Coronary artery (tissue), 2 donors: Measurements from ENCODE around the gene KRTAP10-3.

Experiments used
- DNase-seq: peaks from one replicate; pipeline ENCODE4 v3.0.0-alpha.2; 2017; ENCODE audit warnings: low spot score
- H3K27ac ChIP-seq, 2 donors: fragments of 200-600 bp; sonication (generic); one replicate each; pipeline ENCODE4 v1.5.1; 2016 to 2019
- H3K4me3 ChIP-seq: fragments of 200-600 bp; sonication (generic); 2 replicates; pipeline ENCODE4 v1.5.1; 2016; ENCODE audit warnings: mild to moderate bottlenecking, moderate library complexity
- TF ChIP-seq, protein P1 (sequence below): fragments of 200-600 bp; sonication (generic); IDR thresholded peaks from one replicate; pipeline ENCODE4 v1.5.1; 2019; ENCODE audit warnings: antibody characterized with exemption

Gene KRTAP10-3

DNA sequence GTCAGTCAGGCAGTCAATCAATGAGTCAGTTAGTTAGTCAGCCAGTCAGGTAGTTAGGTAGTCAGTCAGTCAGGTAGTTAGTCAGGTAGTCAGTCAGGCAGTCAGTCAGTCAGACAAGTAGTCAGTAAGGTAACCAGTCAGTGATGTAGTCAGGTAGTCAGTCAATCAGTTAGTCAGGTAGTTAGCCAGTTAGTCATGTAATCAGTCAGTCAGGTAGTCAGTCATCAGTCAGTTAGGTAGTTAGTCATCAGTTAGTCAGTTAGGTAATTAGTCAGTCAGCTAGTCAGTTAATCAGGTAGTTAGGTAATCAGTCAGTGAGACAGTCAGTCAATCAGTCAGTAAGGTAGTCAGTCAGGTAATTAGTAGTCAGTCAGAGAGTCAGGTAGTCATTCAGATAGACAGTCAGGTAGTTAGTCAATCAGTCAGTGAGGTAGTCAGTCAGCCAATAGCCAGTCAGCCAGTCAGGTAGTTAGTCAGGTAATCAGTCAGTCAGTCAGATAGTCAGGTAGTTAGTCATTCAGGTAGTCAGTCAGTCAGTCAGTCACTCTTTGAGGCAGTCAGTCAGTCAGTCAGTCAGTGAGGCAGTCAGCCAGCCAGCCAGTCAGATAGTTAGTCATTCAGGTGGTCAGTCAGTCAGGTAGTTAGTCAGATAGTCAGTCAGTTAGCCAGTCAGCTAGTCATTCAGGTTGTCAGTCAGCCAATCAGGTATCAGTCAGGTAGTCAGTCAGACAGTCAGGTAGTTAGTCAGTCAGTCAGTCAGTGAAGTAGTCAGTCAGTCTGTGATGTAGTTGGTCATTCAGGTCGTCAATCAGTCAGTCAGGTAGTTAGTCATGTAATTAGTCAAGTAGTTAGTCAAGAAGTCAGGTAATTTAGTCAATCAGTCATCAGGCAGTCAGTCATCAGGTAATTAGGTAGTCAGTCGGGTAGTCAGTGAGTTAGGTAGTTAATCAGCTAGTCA, 33.9 kb downstream of the KRTAP10-3 start:
- H3K27ac ChIP-seq: no peak overlapping the region
- no peak overlapping the region for H3K4me3 ChIP-seq
- TF ChIP-seq, protein P1, sequence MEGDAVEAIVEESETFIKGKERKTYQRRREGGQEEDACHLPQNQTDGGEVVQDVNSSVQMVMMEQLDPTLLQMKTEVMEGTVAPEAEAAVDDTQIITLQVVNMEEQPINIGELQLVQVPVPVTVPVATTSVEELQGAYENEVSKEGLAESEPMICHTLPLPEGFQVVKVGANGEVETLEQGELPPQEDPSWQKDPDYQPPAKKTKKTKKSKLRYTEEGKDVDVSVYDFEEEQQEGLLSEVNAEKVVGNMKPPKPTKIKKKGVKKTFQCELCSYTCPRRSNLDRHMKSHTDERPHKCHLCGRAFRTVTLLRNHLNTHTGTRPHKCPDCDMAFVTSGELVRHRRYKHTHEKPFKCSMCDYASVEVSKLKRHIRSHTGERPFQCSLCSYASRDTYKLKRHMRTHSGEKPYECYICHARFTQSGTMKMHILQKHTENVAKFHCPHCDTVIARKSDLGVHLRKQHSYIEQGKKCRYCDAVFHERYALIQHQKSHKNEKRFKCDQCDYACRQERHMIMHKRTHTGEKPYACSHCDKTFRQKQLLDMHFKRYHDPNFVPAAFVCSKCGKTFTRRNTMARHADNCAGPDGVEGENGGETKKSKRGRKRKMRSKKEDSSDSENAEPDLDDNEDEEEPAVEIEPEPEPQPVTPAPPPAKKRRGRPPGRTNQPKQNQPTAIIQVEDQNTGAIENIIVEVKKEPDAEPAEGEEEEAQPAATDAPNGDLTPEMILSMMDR: no peak
- no peak for DNase-seq

DNA sequence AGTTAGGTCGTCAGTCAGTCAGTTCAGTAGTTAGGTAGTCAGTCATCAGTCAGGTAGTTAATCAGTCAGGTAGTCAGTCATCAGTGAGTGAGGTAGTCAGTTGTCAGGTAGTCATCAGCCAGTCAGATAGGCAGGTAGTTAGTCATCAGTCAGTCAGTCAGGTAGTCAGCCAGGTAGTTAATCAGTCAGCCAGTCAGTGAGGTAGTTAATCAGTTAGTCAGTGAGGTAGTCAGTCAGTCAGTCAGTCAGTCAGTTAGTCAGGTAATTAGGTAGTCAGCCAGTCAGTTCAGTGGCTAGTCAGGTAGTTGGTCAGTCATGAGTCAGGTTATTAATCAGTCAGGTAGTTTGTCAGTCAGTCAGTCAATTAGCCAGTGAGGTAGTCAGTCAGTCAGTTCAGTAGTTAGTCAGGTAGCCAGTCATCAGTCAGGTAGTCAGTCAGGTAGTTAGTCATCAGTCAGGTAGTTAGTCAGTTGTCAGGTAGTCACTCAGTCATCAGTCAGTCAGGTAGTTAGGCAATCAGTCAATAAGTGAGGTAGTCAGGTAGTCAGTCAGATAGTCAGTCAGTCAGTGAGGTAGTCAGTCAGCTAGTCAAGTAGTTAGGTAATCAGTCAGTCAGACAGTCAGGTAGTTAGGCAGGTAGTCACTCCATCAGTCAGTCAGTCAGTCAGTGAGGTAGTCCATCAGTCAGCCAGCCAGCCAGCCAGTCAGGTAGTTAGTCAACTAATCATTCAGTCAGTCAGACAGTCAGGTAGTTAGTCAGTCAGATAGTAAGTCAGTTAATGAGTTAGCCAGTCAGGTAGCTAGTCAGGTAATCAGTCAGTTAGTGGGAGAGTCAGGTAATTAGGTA, 34.8 kb downstream of the KRTAP10-3 start:
- TF ChIP-seq, protein P1: no peak
- no peak overlapping the region for H3K4me3 ChIP-seq
- H3K27ac ChIP-seq: no peak overlapping the region
- DNase-seq: no peak

DNA sequence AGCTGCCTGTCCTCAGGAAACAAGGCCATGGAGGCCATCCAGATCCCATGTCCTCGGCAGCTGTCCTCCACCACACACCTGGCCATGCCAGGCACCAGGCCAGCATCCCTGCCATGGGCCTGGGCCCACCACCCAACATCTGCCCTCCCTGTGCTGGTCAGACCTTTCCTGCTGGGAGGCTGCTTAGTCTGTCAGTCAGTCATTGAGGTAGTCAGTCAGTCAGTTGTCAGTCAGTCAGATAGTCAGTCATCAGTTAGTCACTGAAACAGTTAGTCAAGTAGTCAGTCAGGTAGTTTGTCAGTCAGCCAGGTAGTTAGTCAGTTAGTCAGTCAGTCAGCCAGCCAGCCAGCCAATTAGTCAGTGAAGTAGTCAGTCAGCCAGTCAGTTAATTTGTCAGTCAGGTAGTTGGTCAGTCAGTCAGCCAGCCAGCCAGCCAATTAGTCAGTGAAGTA, 35.8 kb downstream of the KRTAP10-3 start:
- TF ChIP-seq, protein P1: no peak
- DNase-seq: no peak
- H3K4me3 ChIP-seq: no peak overlapping the region
- H3K27ac ChIP-seq: no peak overlapping the region

DNA sequence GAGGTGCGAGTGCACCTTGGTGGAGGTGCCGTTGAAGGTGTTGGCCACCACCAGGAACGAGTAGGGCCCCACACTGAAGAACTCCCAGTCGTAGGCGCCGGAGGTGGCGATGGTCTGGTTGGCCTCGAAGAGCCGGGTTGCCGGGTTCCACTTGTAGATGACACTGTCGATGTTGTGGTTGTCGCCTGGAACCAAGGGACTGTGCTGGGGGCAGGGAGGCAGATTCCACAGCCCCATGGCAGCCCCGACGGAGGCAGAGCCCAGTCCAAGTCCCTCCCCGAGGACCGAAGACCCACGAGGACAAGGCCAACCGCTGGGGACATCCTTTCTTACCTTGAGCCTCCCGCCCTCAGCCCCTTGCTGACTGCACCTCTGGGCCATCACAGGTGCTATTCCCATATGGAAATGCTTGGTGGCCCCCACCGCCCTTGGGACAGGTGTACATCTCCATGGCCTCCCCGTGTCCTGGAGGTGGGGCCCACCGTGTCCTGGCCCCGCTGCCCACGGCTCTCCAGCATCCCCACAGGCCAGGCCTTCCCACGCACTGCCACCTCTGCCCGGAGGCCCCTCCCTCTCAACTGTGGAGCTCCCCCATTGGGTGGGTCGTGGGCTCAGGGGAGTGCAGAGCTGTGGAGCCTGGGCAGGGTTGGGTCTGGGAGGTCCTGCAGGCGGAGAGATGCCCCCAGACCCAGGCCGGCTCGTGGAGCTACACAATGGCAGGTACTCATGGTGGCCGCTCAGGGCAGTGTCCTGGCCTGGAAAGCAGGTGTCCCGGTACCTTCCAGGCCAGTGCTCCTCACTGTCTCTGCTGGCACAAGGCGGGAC, 36.5 kb downstream of the KRTAP10-3 start:
- H3K27ac ChIP-seq: no peak overlapping the region
- DNase-seq: no peak
- no peak overlapping the region for H3K4me3 ChIP-seq
- TF ChIP-seq, protein P1: no peak

DNA sequence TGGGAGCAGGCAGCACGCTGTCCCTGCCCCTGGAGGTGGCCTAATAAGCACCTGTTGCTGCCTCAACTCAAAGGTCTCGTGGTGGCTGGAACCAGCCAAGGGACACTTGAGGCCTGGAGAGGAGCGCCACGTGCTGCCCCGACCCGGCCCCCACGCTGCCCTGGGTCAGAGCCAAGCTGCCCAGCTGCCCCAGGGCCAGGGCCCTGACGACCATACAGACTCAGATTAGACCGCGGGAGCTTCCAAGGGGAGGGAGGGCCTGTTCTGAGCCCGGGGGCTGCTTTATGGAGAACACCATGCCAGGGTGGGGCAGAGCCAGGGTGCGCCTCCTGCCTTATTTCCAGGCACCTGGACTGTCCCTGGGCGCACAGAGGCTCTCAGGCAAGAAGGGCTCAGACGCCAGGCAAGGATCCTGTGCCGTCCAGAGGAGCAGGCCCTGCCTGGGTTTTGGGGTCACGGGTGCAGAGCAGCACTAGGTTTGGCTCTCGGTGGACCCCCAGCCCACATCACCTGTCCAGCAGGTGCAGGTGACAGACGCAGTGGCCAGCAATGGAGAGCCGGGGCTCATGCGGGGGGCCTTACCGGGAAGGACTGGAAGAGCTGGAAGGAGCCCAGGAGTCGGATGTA, 37.2 kb downstream of the KRTAP10-3 start:
- TF ChIP-seq, protein P1: no peak
- H3K27ac ChIP-seq: no peak overlapping the region
- no peak overlapping the region for H3K4me3 ChIP-seq
- DNase-seq: no peak
